Eye (tissue), 1 donor: ENCODE results near the gene PSMB10.
"Not testable (repeated sequence)": the region's sequence is repeated elsewhere in the genome, so short reads cannot be mapped to it uniquely, and the experiment has no call there.

Source experiments
- DNase-seq: peaks from one replicate; pipeline ENCODE4 v3.0.0-alpha.2; 2015

PSMB10 gene

GRCh38 chr16:67936124-67936879 lies at the start of gene PSMB10:
TSS of gene PSMB10 (minus strand) at chr16:67936850. CDS start at chr16:67936749, 101 bp downstream.
- no peak for DNase-seq

- DNase-seq: no peak
These were observed 45.5 kb upstream of the PSMB10 start for GRCh38 chr16:67982011-67982696.

- DNase-seq: no peak
These were observed 43.5 kb upstream of the PSMB10 start, which contains the start of gene DPEP3 for GRCh38 chr16:67979955-67980678. TSS of gene DPEP3 (minus strand) at chr16:67980499. CDS start at chr16:67980380, 119 bp downstream.

GRCh38 chr16:67977469-67978227 lies 41.0 kb upstream of the PSMB10 start:
- DNase-seq: no peak

GRCh38 chr16:67977005-67977404 lies 40.4 kb upstream of the PSMB10 start:
- no peak for DNase-seq

GRCh38 chr16:67976205-67976604 lies 39.6 kb upstream of the PSMB10 start:
- no peak for DNase-seq

GRCh38 chr16:67975321-67976105 lies 38.9 kb upstream of the PSMB10 start:
- DNase-seq: no peak

- DNase-seq: not testable (repeated sequence)
These were observed 35.6 kb upstream of the PSMB10 start for GRCh38 chr16:67972285-67972684.

GRCh38 chr16:67971111-67971510 lies 34.5 kb upstream of the PSMB10 start:
- DNase-seq: no peak

- peak; percentile 37 for DNase-seq
These were observed 32.8 kb upstream of the PSMB10 start for GRCh38 chr16:67969254-67970039.

- DNase-seq: peak; percentile 90
These were observed 32.0 kb upstream of the PSMB10 start, which contains the start of gene SLC12A4 for GRCh38 chr16:67968400-67969253. TSS of gene SLC12A4 (minus strand) at chr16:67968637. CDS start at chr16:67968553, 84 bp downstream.

GRCh38 chr16:67967958-67968399 lies 31.3 kb upstream of the PSMB10 start:
- peak; percentile 63 for DNase-seq

GRCh38 chr16:67967183-67967957 lies 30.7 kb upstream of the PSMB10 start:
- peak; percentile 47 for DNase-seq

GRCh38 chr16:67966549-67967182 lies 30.0 kb upstream of the PSMB10 start:
- no peak for DNase-seq

- DNase-seq: no peak
These were observed 29.3 kb upstream of the PSMB10 start for GRCh38 chr16:67965668-67966548.

GRCh38 chr16:67964477-67965131 lies 28.0 kb upstream of the PSMB10 start:
- no peak for DNase-seq
